GM12872 (cell line): ENCODE measurements around the gene HAT1.

Source experiments
- TF ChIP-seq, protein P1 (sequence below): IDR thresholded peaks from 3 replicates; pipeline ENCODE4 v1.5.1; 2011; ENCODE audit warnings: low read depth, mild to moderate bottlenecking, low read length, moderate library complexity; ENCODE audit not compliant: insufficient read depth

Gene HAT1

DNA sequence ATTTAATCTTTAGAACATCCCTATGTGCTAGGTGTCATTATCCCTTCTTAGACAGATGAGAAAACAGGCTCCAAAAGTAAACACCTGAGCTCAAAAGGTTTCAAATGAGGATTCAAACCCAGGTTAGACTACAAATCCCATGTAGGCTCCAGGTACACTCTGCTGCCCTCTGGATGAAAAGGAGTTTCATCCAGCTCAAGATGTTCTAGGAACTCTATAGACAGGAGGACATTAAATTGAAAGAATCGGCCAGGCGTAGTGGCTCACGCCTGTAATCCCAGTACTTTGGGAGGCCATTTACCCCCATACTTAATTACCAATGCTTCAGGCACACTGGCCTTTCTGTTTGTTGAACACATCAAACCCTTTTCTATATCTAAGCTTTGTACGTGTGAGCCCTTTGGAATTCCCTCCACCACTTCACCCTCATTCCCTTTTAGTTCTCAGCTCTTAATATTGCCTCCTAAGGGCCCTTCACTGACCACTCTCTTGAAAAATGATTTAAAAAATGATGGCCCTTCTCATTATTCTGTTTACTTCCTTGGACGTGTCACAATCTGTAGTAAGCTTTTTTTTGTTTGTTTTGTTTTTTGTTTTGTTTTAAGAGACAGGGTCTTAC is 38.9 kb upstream of the HAT1 start:
- TF ChIP-seq, protein P1, sequence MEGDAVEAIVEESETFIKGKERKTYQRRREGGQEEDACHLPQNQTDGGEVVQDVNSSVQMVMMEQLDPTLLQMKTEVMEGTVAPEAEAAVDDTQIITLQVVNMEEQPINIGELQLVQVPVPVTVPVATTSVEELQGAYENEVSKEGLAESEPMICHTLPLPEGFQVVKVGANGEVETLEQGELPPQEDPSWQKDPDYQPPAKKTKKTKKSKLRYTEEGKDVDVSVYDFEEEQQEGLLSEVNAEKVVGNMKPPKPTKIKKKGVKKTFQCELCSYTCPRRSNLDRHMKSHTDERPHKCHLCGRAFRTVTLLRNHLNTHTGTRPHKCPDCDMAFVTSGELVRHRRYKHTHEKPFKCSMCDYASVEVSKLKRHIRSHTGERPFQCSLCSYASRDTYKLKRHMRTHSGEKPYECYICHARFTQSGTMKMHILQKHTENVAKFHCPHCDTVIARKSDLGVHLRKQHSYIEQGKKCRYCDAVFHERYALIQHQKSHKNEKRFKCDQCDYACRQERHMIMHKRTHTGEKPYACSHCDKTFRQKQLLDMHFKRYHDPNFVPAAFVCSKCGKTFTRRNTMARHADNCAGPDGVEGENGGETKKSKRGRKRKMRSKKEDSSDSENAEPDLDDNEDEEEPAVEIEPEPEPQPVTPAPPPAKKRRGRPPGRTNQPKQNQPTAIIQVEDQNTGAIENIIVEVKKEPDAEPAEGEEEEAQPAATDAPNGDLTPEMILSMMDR, result no peak

DNA sequence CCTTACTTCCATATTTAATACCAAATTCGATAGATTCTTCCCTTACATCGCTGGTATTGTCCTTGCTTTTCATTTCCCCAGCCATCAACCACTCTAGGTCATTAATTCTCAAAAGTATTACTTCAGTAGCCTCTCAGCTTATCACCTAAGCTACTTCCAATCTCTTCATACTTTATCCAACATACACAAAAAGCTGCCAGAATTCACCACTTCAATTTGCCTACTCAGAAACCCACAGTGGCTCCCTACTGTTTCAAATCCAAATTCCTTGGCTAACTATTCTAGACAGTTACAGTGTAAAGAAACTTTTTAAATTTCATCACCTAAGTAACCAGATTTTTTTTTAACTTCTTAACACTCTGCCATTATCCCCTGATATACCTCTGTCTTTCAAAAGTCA is 32.9 kb upstream of the HAT1 start:
- TF ChIP-seq, protein P1, result no peak

DNA sequence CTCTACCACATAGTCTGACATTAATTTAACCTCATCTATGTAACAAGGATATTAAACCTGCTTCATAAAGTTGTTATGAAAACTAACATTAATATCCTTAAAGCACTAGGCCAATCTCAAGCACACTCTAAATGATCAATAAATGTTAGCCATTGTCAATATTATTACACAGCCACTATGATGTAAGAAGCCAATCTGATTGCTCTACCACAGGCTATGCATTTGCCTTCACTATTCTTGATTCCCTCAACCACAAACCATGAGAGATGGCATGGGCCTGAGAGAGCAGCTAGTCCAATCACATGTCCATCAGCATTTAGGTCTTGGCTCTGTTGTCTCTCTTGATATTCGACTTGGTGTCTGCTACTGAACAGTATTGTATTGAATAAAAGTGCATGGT is 32.5 kb upstream of the HAT1 start:
- TF ChIP-seq, protein P1, result no peak

DNA sequence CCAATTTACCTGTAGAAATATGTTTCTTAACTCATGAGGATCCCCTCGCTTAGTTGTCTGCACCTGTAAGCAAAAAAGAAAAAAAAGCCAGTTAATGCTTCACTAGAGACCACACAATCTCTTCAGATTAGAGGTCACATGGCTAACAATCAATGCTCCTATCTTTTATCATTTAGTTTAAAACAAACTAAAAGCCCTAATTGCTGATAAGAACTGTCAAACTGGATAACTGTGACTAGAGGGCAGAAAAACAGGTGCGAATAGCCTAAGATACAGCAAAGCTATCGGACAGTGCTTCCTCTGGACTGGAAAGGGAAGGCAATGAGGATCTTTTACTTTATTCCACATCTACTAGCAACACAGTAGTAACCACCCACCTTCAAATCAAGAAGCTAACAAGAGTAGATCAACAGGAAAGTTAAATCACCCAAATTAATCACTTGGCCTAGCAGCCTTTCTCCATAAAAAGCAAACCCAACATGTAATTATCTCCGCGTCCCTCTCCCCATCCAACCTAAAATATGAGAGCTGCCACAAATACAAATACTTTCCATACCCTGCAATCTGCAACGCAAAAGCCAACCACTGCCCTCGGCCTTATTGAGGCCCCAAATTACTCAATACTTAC is 29.0 kb upstream of the HAT1 start:
- TF ChIP-seq, protein P1, result no peak

DNA sequence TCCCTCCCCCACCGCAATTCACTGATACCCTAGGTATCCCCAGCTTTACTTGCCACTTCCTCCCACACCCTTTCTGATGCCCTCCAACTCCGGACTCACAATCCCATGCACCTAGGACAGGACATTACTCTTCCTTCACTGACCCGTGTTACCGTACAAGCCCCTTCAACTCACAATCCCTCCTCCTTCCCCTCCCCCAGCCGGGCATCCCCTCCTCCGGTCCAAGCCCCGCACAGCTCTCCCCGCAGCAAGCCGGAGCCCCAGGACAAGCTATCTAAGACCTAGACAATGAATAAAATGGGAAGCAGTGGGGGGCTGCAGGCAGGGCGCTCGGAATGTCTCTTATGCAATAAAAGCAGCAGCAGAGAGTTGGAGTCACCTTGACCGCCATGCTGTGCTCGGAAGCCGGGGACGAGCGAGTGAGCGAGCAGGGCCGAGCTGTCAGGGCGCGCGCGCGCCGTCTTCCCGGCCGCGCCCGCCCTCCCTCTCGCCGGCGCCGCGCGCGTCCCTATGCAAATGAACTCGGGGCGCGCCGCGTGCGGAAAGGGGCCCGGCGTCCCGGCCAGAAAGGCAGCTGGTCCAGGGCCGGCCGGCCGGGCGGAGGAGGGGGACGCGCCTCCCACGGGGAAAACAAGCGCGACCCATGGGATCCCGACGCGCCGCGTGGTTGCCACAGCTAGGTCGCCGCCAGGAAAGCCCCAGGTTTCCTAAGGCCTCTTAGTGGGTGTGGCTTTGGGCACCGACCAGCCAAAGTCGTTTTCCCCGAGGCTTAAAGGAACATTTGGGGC is 28.2 kb upstream of the HAT1 start, which contains the start of gene SLC25A12:
TSS of gene SLC25A12 (minus strand) at position 421 of the 788 bp plus-strand sequence. CDS start at position 391, 30 bp downstream.
- TF ChIP-seq, protein P1, result no peak

DNA sequence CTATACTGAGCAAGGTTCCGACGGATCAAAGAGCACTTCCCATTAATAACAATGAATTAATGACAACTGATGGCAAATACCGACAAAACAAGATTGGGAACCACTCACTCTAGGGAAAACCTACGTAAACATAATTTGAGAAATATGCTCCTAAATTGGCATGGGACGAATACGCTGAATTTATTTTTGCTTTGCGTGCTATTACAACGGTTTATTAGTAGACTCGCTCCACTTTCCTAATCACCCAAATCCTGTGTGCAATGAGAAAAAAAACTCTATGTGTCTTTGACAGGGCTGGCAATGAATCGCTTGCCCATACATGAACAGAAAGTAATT is 27.7 kb upstream of the HAT1 start:
- TF ChIP-seq, protein P1, result no peak

DNA sequence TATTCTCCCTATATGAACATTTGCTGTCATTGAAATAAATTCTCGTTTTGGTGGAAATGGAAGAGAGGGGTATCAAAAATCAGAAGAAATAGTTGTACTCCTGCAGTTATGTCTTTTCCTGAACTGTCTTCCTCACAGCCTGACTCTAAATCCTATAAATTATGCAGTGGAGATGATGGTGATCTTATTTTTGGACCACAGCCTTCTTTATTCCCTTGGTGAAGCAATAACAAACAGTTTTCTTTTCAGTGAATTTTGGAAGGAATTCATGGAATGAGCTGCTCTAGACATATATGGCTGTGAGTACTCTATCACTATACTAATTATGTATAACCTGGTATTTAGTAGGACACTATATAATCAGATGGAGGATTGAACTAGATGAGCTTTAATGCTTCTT is 26.5 kb upstream of the HAT1 start:
- TF ChIP-seq, protein P1, result no peak
